Cardiac fibroblast (primary cell): ENCODE data around the gene EDARADD.
"Not testable (repeated sequence)": the region's sequence is repeated elsewhere in the genome, so short reads cannot be mapped to it uniquely, and the experiment has no call there.

Experiments
- DNase-seq, 2 donors: peaks; one replicate each; pipeline versions ENCODE4 v3.0.0 to v3.0.0-alpha.2; 2010; ENCODE audit warnings: low read depth in 2 of 2
- H3K4me3 ChIP-seq, 2 donors: replicated peaks in 1 of 2; 1 replicate in 1 of 2; 2 replicates in 1 of 2; pipeline ENCODE4 v1.5.1; 2011; ENCODE audit warnings: low read depth in 2 of 2, low read length in 2 of 2, mild to moderate bottlenecking in 2 of 2, moderate library complexity in 1 of 2
- CTCF ChIP-seq: IDR thresholded peaks from one replicate; pipeline ENCODE4 v1.5.1; 2011; ENCODE audit warnings: low read depth, mild to moderate bottlenecking, low read length, inconsistent platforms

The EDARADD gene

GRCh38 chr1:236393681-236394481, at the start of gene EDARADD:
Gene EDARADD, plus strand, starts transcription at chr1:236394286. Its CDS starts 159 bp downstream, at chr1:236394445.
- TF ChIP-seq CTCF: no peak
- DNase-seq: peak; percentile 6 to 11
- H3K4me3 ChIP-seq: peak within 1 kb of the TSS; percentile 53 to 66

GRCh38 chr1:236345728-236346127, 48.4 kb upstream of the EDARADD start:
- peak; percentile 1 for TF ChIP-seq CTCF
- no peak overlapping the region for H3K4me3 ChIP-seq
- no peak for DNase-seq

- H3K4me3 ChIP-seq: no peak overlapping the region
- no peak for DNase-seq
- TF ChIP-seq CTCF: no peak
Measured at GRCh38 chr1:236348071-236348470, 46.0 kb upstream of the EDARADD start.

GRCh38 chr1:236350308-236350707, 43.8 kb upstream of the EDARADD start:
- no peak overlapping the region for H3K4me3 ChIP-seq
- no peak for DNase-seq
- no peak for TF ChIP-seq CTCF

GRCh38 chr1:236351875-236352573, 42.1 kb upstream of the EDARADD start:
- no peak for DNase-seq
- no peak overlapping the region for H3K4me3 ChIP-seq
- no peak for TF ChIP-seq CTCF

GRCh38 chr1:236352747-236353146, 41.3 kb upstream of the EDARADD start:
- H3K4me3 ChIP-seq: not testable (repeated sequence)

GRCh38 chr1:236353813-236354212, 40.3 kb upstream of the EDARADD start:
- no peak for TF ChIP-seq CTCF
- DNase-seq: no peak
- no peak overlapping the region for H3K4me3 ChIP-seq

More at GRCh38 chr1:236352747-236353146, 41.3 kb upstream of the EDARADD start:
- DNase-seq: not testable (repeated sequence)
